Glutamatergic neuron (in vitro differentiated cells): ENCODE results near the gene METAP1D. TPM values are rescaled to one million over a fixed set of nuclear protein-coding genes. Genes with fewer than 3 reads are reported as not detected.

Source experiments
- DNase-seq: peaks from one replicate; pipeline ENCODE4 v3.0.0; 2022
- H3K27ac Mint-ChIP-seq: one replicate; pipeline ENCODE4 v1.8.0; 2020; ENCODE audit warnings: mild to moderate bottlenecking, mixed read lengths, inconsistent platforms; ENCODE audit not compliant: unreplicated experiment
- H3K27me3 Mint-ChIP-seq: one replicate; pipeline ENCODE4 v1.8.0; 2020; ENCODE audit warnings: mild to moderate bottlenecking, moderate library complexity, mixed read lengths, inconsistent platforms; ENCODE audit not compliant: unreplicated experiment
- H3K36me3 Mint-ChIP-seq: one replicate; pipeline ENCODE4 v1.8.0; 2020; ENCODE audit warnings: mild to moderate bottlenecking, mixed read lengths, inconsistent platforms; ENCODE audit not compliant: unreplicated experiment
- H3K4me1 Mint-ChIP-seq: one replicate; pipeline ENCODE4 v1.8.0; 2020; ENCODE audit warnings: mild to moderate bottlenecking, low read depth, mixed read lengths, inconsistent platforms; ENCODE audit not compliant: unreplicated experiment
- H3K4me3 Mint-ChIP-seq: one replicate; pipeline ENCODE4 v1.8.0; 2020; ENCODE audit warnings: mild to moderate bottlenecking, mixed read lengths, inconsistent platforms; ENCODE audit not compliant: unreplicated experiment
- H3K9me3 Mint-ChIP-seq: one replicate; pipeline ENCODE4 v1.8.0; 2020; ENCODE audit warnings: mild to moderate bottlenecking, moderate library complexity, mixed read lengths, inconsistent platforms; ENCODE audit not compliant: unreplicated experiment
- total RNA-seq: library from RNA; stranded (reverse); fragmentation: NEBNext Ultra II Directional; extraction: Animal tissue kit (Norgen Biotek cat#: 25700); gene quantifications from one replicate; pipeline ENCODE4 v1.2.1, GENCODE V29; 2021; ENCODE audit not compliant: unreplicated experiment
- TF ChIP-seq, protein P1 (sequence below): fragments of 200-600 bp; sonication (generic); IDR thresholded peaks from one replicate; pipeline ENCODE4 v1.5.0; 2021; ENCODE audit not compliant: partially characterized antibody, unreplicated experiment

METAP1D gene
- total RNA-seq, 1 donor from 2014 or later, result 5.1 TPM

DNA sequence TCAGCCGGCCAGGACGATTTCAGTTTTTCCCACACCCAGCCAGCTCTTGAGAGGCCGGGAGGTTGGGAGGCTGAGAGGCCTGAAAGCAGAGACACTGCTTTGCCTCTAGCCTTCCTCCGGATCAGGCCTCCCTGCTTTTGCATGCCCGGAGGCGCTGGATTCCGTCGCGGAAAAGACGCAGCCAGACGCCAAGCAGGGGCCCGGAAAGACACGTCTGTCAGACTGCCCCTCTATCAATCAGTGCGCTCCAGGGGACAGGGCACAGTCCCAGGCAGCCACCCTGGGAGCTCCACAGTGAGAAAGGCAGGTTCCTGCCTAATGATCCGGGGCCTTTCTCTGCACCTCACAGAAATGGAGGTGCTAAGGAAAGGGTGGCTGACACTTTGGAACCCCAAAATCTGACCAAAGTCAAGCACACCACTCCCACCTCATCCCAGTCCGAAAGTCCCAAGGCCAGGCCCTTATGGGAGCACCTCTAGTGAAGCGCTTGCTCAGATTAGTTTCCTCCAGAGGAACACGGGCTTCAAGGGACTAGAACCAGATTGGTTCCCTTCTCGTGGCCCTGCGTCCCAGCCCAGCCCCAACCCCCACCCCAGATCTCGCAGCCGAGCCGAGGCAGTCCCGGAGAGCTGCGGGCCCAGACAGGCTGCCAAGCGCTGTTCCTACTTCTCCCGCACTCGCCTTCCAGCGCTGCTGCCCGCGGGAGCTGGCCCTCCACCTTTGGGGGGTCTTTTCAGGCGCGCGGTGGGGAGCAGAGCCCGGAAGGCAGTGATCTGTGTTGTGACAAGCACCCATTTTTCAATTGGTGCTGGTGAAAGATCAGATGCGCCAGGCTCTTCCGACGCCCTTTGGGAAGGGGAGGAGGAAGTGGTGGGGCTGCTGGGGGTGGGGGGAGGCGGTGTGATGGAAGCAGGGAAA, 90.5 kb downstream of the METAP1D start:
- H3K4me1 Mint-ChIP-seq, result peaks cover 22% of the 10 kb centered on the region
- H3K36me3 Mint-ChIP-seq, result no peaks in the 10 kb centered on the region
- no peak overlapping the region for H3K27ac Mint-ChIP-seq
- no peak overlapping the region for H3K4me3 Mint-ChIP-seq
- TF ChIP-seq, protein P1, sequence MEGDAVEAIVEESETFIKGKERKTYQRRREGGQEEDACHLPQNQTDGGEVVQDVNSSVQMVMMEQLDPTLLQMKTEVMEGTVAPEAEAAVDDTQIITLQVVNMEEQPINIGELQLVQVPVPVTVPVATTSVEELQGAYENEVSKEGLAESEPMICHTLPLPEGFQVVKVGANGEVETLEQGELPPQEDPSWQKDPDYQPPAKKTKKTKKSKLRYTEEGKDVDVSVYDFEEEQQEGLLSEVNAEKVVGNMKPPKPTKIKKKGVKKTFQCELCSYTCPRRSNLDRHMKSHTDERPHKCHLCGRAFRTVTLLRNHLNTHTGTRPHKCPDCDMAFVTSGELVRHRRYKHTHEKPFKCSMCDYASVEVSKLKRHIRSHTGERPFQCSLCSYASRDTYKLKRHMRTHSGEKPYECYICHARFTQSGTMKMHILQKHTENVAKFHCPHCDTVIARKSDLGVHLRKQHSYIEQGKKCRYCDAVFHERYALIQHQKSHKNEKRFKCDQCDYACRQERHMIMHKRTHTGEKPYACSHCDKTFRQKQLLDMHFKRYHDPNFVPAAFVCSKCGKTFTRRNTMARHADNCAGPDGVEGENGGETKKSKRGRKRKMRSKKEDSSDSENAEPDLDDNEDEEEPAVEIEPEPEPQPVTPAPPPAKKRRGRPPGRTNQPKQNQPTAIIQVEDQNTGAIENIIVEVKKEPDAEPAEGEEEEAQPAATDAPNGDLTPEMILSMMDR, result no peak
- peaks cover 66% of the 10 kb centered on the region for H3K27me3 Mint-ChIP-seq
- H3K9me3 Mint-ChIP-seq, result peaks cover 32% of the 10 kb centered on the region
- peak; percentile 36 for DNase-seq

DNA sequence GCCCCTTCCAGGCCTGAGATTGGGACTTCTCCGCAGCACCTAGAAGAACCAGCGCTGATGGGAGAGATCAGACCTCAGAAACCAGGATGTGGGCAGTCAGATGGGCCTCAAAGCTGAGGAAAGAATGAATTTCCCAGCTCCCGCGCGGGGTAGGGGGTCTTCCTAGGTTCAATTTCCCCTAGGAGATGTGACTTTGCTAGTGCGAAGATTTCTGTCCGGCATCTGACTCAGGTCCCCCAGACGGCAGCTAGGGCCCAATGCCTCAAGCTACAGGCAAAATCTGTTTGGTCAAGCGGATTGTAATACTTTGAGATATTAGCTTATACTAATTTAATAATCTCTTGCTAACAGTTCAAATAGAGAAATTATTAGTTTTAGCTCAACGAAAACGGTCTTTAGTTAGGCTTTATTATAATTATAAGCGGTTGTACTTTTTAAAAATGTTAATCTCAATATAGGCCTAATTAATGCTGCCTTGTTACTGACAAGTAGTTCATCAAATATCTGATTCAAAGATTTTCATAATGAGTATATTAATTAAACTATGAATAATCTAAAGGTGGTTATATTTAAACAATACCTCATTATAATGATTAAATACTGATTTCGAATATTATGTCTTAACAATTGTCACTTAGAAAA, 91.4 kb downstream of the METAP1D start:
- DNase-seq, result no peak
- H3K9me3 Mint-ChIP-seq, result peaks cover 28% of the 10 kb centered on the region
- no peaks in the 10 kb centered on the region for H3K36me3 Mint-ChIP-seq
- H3K27ac Mint-ChIP-seq, result no peak overlapping the region
- H3K27me3 Mint-ChIP-seq, result peaks cover 66% of the 10 kb centered on the region
- no peak overlapping the region for H3K4me3 Mint-ChIP-seq
- TF ChIP-seq, protein P1, result no peak
- H3K4me1 Mint-ChIP-seq, result peaks cover 19% of the 10 kb centered on the region

DNA sequence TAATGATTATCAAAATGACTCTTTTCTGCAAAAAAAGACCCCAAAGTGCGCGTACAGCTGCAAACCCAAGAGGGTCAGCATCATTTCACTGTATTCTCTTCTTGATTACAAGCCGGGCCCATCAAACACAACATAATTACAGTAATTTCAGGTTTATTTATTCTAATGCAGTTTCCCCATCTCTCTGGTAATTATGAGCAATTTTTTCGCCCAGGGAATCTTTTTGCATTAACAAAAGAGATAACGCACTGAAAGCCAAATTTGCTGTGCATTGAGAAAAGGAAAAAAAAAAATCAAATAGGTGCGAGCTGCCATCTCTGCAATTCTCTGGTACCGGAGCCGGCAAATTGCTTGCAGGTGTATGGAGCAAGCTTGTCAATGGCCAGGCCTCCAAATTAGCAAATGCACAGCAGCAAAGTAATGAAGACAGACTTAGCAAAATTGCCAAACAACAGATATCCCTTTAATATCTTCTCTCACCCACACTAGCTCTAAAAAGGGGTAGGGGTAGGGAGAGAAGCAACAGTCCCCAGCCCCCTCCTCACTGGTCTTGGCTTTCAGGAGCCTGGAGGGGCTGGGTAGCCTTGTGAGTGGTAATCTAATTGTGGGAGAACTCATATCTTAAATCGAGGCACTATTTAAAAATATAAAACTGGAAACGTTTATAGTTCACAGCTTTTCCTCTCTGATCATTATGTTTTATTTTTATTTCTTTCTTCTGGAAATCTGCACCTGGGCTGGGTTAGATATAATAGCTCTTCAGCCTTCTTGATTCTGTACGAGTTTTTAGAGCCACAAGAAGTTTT, 92.2 kb downstream of the METAP1D start:
- Mint-ChIP-seq H3K27me3 (peaks cover 62% of the 10 kb centered on the region), H3K9me3 (peaks cover 30% of the 10 kb centered on the region), H3K4me1 (peaks cover 17% of the 10 kb centered on the region), H3K27ac (no peak overlapping the region), H3K4me3 (no peak overlapping the region), H3K36me3 (no peaks in the 10 kb centered on the region)
- TF ChIP-seq, protein P1, result no peak
- no peak for DNase-seq

DNA sequence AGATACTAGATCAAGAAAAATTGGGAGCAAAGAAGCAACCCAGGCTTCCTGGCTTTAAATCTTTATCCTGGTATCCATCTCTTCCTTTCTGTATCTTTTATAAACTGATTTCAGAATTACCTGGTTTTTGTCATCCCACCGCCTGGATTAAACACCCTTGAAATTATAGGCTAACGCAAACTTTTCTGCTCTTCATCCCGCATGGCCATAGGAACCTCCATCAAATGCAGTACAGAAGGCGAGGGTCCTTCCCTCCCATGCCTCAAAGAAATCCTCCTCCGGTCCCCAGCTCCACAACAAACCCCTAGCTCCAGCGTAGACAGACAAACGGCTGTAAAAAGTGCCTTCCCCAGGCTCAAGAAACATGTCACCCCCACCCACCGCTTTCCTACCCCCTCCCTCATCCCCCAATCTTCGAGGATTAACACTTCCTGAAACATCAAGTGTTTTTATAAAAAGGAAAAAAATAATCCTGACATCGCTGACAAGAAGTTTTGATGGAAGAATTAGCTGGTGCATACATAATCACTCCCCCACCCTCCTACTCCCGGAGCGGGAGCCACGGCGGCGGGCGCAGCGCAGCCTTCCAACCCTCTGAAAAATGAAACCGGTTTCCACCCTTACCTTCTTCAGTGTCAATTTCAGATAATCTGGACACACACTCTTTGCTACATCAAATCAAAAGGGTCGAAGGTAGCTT, 93.1 kb downstream of the METAP1D start:
- peaks cover 58% of the 10 kb centered on the region for H3K27me3 Mint-ChIP-seq
- peaks cover 14% of the 10 kb centered on the region for H3K4me1 Mint-ChIP-seq
- peaks cover 27% of the 10 kb centered on the region for H3K9me3 Mint-ChIP-seq
- no peak for DNase-seq
- peak overlapping the region; percentile 2 for H3K4me3 Mint-ChIP-seq
- H3K27ac Mint-ChIP-seq, result peak overlapping the region; percentile 59
- TF ChIP-seq, protein P1, result no peak
- no peaks in the 10 kb centered on the region for H3K36me3 Mint-ChIP-seq
